ENCODE measurements around the gene HENMT1. TPM values are rescaled to one million over a fixed set of nuclear protein-coding genes. Genes with fewer than 3 reads are reported as not detected.

The HENMT1 gene
- total and polyA plus RNA-seq, 9 of the 15 experiments (the other 6 are each of a cell fraction or from before 2014, with no cell fraction given), result not detected

- TF ChIP-seq ZNF407 (IDR thresholded peaks at IDR 0.05; ENCODE audit: low read depth), result no peak
- peak; percentile 49; the same call in 1 of the 2 replicates for TF ChIP-seq CTBP1 (IDR thresholded peaks at IDR 0.05; ENCODE audit: borderline replicate concordance)
- TF ChIP-seq, protein P1, sequence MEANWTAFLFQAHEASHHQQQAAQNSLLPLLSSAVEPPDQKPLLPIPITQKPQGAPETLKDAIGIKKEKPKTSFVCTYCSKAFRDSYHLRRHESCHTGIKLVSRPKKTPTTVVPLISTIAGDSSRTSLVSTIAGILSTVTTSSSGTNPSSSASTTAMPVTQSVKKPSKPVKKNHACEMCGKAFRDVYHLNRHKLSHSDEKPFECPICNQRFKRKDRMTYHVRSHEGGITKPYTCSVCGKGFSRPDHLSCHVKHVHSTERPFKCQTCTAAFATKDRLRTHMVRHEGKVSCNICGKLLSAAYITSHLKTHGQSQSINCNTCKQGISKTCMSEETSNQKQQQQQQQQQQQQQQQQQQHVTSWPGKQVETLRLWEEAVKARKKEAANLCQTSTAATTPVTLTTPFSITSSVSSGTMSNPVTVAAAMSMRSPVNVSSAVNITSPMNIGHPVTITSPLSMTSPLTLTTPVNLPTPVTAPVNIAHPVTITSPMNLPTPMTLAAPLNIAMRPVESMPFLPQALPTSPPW (CRISPR knock-in tag; IDR thresholded peaks at IDR 0.05), result no peak
- TF ChIP-seq, protein P2, sequence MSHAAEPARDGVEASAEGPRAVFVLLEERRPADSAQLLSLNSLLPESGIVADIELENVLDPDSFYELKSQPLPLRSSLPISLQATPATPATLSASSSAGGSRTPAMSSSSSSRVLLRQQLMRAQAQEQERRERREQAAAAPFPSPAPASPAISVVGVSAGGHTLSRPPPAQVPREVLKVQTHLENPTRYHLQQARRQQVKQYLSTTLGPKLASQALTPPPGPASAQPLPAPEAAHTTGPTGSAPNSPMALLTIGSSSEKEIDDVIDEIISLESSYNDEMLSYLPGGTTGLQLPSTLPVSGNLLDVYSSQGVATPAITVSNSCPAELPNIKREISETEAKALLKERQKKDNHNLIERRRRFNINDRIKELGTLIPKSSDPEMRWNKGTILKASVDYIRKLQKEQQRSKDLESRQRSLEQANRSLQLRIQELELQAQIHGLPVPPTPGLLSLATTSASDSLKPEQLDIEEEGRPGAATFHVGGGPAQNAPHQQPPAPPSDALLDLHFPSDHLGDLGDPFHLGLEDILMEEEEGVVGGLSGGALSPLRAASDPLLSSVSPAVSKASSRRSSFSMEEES (CRISPR knock-in tag; IDR thresholded peaks at IDR 0.05), result no peak
- TF ChIP-seq GATA2 (CRISPR knock-in tag; IDR thresholded peaks at IDR 0.05), result 0 out of 2 replicates have a peak, but pooled peaks have one; percentile 19
- TF ChIP-seq MAFK (IDR thresholded peaks at IDR 0.05; ENCODE audit: low read length), result no peak
- TF ChIP-seq HCFC1 (IDR thresholded peaks at IDR 0.05; ENCODE audit: low read depth, low read length), result 0 out of 2 replicates have a peak, but pooled peaks have one; percentile 21
These were observed 48.1 kb upstream of the HENMT1 start (continued) for GRCh38 chr1:108708691-108709660.
